HG03108 (cell line): Measurements from ENCODE around the gene KCNH3.
"Not testable (repeated sequence)": the region's sequence is repeated elsewhere in the genome, so short reads cannot be mapped to it uniquely, and the experiment has no call there.

Source experiments
- ATAC-seq: cut with Tn5 transposase; IDR thresholded peaks from one replicate; pipeline ENCODE4 v1.9.1; 2021; ENCODE audit warnings: moderate library complexity; ENCODE audit not compliant: unreplicated experiment

The KCNH3 gene

DNA sequence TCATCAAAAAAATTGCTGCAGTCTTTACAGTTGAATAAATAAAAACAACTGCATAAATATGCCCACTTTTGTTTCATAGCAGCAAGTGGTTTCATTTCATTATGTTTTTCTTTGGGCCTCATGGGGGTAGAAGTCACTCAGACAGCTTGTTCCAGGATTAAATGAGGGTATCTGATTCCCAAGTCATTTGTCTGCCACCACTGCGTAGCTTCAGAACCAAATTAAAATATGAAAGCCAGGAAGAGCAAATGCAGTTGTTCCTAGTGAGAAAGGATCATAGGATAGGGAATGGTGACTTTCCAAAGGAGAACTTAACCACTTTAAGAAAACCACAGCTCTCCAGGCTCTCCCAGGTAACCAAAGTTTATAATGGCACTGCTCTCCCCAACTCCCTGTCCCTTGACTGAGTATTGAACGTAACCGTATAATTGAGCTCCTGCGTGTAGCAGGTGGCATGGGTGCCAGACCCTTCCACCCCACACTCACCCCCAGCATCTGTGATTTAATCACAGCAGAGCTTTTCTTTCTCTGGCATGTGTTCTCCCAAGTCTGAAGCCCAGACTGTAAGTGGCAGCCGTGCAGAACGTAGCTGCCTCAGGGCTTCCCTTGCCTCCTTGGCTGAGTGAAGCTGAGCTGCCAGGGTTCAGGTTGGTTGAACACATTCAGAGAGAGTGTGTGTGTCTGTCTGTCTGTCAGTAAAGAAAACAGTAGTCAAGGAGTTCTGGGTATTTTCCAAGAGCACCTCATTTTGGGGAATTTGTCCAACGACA lies 11.3 kb upstream of the KCNH3 start:
- no peak for ATAC-seq

DNA sequence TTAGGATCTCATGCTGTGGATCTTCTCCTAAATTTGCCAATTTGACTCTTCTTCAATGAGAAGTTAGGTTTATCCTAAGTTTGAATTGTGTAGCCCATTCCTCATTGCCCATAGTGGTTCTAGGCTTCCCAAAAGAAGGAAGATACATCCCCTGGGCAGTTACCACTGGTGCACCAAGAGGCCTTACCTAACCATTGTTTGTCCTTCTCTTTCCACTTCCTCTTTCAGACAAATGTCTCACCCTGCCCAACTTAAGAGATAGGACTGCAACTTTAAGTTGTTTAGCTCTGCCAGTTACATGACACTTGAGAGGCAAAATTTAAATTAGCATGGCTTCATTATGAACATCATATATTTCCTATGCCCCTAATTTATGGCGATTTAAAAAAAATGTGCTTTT lies 9.4 kb upstream of the KCNH3 start:
- ATAC-seq: no peak

DNA sequence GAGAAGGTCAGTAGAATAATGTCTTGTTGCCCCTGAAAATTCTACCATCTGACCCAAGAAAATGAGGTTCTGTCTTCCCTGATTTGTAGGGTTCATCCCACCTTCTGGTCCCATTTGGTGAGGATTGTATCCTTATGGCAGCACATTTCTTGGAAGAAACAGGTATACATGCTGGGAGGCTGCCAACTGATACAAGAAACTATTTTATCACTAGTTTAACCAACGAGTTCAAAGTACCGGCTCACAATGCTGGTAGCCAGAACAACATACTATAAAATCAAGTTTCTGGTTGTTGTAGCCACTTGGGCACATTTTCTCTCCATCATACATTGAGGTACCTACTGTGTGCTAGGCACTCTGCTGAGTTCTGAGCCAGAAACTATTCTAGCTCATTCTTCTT lies 7.1 kb upstream of the KCNH3 start:
- ATAC-seq: no peak

DNA sequence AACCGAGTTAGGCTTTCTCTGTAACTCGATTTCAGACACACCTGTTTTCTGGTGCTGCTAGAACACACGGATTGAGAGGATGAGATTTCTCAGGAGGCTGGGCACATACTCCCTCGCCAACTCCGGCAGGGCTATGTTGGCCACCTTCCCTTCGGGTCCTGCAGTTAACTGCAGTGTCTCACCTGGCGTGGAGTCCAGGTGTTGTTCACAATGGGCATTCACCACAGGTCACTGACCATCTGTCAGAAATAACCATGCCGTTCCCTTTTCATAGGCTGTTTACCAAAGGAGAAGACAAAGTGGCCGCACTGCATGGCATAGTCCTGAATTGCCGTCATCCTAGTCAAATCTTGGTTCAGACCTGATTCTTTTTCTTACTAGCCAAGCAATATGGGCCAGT lies 5.5 kb upstream of the KCNH3 start:
- no peak for ATAC-seq

DNA sequence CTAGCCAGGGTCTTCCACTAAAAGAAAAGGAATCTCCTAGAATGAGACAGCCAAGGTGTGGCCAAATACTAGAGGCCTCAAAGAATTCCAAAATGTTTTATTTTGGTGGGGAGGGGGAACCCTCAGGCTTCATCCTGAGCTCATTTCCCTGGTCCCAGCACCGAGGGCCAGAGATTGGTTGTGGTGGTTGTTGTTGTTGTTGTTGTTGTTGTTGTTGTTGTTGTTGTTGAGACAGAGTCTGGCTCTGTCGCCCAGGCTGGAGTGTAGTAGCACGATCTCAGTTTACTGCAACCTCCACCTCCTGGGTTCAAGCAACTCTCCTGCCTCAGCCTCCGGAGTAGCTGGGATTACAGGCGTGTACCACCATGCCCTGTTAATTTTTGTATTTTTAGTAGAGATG lies 4.7 kb upstream of the KCNH3 start:
- ATAC-seq: not testable (repeated sequence)

DNA sequence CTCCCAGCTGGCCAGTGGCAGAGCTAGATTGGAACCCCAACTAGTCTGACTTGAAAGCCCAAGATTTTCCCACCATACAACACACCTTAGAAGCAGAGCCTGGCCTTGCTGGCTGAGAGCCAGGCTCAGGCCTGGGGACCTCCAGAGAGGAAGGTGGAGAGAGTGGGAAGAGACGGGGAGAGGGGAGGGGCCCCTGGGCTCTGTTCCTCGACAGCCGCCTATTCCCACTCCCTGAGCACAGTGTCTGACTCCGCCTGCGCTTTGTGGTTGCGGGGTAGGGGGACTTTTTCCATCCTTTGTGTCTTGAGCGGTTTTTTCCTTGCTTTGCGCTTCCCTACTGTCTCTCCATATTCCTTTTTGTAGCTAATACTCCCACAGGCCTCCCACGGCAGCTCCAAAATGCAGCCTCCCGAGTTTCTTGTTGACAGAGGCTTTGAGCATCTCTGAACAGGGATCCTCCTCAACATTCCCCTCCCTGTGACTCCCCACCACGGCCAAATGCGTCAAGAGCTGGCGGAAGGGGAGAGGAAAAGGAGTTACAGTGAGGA lies 4.0 kb upstream of the KCNH3 start:
- ATAC-seq: no peak

DNA sequence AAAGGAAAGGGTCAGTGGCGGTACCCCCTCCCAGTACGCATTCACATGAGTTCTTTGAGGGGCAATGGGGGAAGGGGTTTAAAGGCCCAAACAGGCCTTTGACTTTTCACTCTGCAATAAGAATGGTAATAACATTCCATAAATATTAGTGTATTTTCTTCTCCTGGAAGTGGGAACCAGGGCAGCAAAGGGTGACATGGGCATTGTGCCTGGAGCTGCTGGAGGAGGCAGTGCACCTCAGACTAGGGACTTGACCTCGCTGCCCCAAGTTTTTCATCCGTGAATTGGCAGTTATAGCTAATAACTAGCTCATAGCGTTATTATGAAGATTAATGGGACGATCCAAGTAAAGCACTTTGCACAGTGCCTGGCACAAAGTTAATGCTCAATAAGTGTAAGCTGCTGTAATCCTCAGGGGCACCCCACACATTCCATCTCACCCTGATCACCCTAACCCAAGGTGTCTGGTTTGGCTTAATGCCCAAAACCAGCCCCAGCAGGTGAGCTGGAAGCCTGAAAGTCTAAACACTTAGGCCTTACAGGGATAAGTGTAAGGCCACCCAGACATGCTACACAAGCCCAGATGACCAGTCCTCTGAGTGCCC lies 2.8 kb upstream of the KCNH3 start:
- no peak for ATAC-seq

DNA sequence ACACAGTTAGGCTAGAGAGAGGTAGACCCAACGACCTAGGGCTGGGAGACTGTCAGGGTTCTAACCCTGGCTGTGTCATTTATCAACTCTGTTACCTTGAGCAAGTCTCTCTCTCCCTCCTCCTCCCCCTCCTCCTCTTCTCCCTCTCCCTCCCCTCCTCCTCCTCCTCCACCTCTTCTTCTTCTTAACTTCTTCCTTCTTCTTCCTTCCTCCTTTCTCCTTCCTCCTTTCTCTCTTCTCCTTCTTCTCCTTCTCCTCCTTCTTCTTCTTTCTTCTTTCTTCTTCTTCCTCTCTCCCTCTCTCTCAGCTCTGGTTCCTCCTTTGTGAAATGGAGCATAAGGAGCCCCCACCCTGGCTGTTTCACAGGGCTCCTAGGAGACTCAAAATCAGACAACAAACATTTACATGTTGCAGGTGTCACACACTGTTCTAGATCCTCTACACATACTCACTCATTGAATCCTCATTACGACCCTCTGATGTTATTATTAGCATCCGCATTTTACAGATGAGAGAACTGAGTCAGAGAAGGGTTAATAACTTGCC lies 2.2 kb upstream of the KCNH3 start:
- no peak for ATAC-seq

DNA sequence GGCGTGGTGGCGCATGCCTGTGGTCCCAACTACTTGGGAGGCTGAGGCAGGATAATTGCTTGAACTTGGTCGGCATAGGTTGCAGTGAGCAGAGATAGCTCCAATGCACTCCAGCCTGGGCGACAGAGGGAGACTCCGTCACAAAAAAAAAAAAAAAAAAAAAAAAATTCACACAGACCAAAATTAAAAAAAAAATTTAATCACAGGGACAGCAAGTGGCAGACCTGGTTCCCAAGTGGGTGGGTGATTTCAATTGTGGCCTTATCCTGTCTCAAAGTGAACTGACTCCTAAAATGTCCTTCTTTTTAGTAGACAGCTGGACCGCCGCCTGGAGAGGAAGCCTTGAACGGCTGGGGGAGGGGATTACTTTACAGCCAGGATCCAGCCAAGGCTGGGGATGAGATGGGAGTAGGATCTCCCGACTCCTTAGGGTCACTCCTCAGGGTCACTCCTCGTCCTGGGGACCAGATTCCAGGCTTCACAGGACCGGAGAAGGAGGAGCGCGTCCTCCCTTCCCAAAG lies 1.5 kb upstream of the KCNH3 start:
- ATAC-seq: no peak

DNA sequence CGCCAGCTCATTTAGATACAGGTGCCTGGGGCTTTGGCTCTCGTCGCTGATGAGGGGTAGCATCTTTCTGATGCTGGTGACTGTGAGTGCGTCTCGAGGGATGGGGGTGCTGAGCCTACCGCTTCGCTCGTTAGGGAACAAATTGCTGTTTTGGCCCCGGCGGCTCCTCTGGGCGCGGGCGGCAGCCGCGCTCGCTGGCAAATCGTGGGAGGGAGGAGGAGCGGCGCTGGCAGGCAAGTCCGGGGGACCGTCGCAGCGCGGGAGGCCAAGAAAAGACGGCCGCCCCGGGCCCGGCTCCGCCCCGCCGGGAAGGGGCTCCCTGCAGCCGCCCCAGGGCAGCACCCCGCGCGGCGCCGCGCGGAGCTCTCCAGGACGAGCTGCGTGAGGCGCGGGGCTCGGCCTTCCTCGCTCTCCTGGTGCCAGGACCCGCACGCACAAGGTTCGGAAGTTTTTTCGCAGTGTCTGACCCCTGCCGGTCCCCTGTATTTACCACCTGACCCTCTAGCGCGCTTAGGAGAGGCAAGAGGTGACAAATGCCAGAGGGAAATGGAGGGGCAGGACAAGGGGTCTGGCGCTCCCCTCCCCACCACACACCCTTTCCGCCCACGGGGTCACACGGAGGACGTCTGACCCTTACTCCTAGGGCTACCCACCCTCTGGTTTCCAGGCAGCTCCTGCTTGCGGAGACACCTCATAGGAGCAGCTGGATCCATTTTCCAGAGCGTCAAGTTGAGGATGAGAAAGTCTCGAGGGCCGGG lies 899 bp upstream of the KCNH3 start:
- no peak for ATAC-seq

DNA sequence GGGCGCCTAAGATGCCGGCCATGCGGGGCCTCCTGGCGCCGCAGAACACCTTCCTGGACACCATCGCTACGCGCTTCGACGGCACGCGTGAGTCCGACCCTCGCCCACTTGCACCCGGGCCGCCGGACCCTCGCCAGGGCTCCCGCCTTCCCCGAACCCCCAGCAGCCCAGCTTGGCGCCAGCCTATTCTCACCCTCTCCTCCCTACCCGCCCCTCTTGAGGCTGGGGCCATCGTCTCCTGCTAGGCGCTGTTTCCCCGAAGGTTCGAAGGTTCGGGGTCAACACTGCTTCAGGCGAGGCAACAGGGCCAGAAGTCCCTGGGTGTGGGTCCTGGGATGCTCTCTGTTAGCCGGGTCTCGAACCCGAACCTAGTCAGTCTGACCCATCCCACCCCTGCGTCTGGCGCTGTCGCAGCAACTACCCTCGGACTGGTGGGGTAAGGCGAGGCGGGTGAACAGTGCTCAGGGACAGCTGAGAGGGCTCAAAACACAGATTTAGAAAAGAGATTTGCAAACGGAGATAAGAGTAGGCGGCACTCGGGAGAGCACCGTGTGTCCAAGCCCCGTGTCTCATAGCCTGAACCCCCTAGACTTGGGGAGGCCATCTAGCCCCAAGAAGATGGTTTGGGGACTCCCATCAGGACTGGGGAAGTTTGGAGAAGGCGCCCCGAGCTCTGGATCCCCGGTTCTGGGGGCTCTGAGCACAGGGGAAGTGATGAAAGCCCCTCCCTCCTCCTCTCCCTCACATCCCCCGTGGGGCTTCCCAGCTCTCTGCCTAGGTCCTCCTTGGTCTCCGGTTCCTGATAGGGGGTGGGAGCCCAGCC lies 787 bp downstream of the KCNH3 start:
- no peak for ATAC-seq

DNA sequence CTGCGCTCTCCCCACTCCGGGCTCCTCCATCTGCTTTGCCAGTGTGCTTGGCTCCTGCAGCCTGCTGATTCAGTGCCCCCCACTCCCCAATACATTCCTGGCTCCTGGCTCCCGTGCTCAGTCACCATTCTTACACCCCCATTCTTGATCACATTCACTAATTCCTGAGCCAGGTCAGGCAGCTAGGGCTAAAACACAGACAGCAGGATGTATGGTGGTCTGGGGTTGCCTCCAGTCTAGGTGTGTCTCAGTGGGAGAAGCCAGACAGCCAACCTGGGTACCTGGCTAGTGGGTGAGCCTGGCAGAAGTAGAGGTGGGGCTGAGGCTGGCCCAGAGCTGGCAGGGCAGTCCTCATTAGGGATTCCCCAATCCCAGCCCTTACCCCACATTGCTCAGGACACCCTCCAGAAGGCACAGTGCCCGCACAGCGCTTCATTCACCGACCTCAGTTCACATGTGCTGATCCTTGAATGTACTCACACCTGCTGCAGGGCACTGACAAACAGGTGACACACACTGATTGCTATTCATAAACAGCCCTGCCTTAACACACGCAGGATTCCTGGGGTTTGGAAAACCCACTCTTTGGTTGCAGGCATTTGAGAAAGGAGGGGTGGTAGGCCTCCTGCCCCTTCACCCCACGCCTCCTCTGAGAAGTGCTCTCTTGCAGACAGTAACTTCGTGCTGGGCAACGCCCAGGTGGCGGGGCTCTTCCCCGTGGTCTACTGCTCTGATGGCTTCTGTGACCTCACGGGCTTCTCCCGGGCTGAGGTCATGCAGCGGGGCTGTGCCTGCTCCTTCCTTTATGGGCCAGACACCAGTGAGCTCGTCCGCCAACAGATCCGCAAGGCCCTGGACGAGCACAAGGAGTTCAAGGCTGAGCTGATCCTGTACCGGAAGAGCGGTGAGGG lies 1.7 kb downstream of the KCNH3 start:
- ATAC-seq: no peak

DNA sequence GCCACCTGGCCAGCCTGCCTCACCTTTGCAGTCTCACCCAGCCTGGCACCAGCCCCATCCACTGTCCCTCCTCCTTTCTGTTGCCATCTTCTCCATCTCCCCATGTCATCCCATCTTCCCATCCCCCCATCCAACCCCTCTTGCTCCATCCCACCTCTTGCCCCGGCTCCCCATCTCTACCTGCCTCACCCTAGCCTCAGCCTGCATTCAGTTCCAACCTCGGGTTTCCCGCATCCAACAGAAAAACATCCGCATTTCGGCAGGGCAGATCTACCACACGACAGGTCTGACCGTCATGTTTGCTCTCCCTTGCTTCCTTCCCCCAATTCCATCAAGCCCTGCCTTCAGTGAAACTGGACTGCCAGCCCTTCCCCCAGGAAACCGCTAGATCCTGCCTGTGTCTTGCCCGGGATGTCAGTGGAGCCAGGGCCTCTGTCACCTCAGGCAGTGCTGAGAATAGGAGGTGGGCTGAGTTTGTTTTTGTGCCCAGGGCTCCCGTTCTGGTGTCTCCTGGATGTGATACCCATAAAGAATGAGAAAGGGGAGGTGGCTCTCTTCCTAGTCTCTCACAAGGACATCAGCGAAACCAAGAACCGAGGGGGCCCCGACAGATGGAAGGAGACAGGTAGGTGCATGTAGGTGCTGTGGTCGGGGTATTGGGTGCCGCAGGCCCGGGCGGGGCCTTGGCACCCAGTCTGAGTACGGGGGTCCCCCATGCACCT lies 2.5 kb downstream of the KCNH3 start:
- no peak for ATAC-seq

DNA sequence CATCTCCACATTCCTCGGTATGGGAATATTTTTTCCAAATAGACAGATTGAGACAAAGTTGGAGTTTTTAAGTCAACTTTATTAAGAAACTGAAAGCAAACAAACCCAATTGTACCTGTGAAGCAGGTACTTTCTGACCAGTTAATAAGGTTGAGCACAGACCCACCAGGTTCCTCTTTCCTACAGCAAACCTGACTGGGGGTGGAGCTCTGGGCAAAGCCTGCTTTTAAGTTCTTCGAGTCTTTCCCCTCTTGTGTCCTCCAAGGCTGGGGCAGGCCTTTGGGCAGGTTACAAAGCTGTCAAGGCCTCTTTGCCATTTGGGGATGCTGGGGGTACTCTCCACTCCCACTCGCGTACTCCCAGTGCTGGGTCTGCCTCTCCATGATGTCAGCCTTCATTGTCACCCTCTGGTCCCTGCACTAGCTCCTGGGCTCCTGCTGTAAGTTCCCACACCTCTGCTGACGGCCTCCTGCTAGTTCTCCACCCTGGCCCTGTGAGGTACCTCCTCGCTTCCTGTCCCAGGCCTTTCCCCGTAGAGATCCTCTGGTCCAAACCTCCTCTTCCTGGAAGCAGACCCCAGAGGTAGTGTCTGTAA lies 3.2 kb downstream of the KCNH3 start:
- ATAC-seq: no peak

DNA sequence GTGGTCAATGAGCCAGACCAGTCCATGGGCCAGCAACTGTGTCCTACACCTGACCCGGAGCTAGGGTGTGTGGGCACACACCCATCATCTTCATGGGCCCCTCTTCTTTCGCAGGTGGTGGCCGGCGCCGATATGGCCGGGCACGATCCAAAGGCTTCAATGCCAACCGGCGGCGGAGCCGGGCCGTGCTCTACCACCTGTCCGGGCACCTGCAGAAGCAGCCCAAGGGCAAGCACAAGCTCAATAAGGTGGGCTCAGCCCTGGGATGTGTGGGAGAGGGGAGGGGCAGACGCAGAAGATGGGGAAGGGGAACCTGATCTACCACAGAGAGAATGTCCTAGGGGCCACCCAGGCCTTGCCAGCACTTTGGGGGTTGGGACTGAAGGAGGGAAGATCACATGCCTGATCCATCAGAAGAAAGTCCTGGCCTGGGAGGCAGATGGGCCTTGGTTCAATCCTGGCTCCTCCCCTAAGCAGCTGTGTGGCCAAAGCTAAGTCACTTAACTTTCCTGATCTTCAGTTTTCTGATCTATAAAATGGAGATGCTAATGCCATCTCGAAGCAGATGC lies 3.8 kb downstream of the KCNH3 start:
- ATAC-seq: no peak

DNA sequence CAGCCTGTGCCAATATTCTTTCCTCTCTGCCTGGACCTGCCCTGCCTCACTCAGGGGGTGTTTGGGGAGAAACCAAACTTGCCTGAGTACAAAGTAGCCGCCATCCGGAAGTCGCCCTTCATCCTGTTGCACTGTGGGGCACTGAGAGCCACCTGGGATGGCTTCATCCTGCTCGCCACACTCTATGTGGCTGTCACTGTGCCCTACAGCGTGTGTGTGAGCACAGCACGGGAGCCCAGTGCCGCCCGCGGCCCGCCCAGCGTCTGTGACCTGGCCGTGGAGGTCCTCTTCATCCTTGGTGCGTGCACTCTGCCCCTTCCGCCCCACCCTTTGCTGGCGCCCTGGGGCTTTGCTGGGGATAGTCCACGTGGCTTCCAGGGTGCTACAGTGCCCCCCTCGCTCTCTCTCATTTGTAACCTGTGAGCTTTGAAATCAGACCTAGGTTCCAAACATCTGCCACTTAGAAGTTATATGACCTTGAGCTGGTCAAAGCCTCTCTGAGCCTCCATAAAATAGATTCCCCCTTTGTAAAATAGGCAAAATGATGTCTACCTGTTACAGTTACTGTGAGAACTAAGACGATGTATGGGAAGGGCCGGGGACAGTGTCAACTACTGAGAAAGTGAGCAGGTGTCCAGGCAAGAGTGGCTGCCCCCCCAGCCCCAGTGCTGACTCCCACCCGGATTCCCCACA lies 4.5 kb downstream of the KCNH3 start:
- no peak for ATAC-seq
